Measurements from ENCODE around the gene FRMD1. TPM values are rescaled to one million over a fixed set of nuclear protein-coding genes. Genes with fewer than 3 reads are reported as not detected.

FRMD1 gene
- total and polyA plus RNA-seq, 2 donors: 1.3 to 23.1 TPM

GRCh38 chr6:168091381-168092264, 12.6 kb upstream of the FRMD1 start:
- H3K27ac ChIP-seq (ENCODE audit: low read depth in 1 of 2, low read length in 1 of 2): no peak overlapping the region
- H3K9me3 ChIP-seq (ENCODE audit: control insufficient read depth in 2 of 2, insufficient read depth in 1 of 2, low read length in 1 of 2): peaks cover 0 to 9% of the 10 kb centered on the region in 2 donors
- 92% methylated on average over 28 of the region's 28 CpGs for WGBS
- DNase-seq (ENCODE audit: low read depth in 6 of 9, low spot score in 9 of 9): no peak
- H3K4me1 ChIP-seq (ENCODE audit: control insufficient read depth in 2 of 2, insufficient read depth in 2 of 2, low read length in 2 of 2): no peaks in the 10 kb centered on the region
- H3K4me3 ChIP-seq (ENCODE audit: low read length in 2 of 2): no peak overlapping the region
- no peaks in the 10 kb centered on the region for H3K36me3 ChIP-seq (ENCODE audit: control insufficient read depth in 2 of 2, insufficient read depth in 2 of 2, low read length in 1 of 2)
- no peaks in the 10 kb centered on the region for H3K27me3 ChIP-seq (ENCODE audit: control insufficient read depth in 2 of 2, insufficient read depth in 1 of 2, low read length in 1 of 2)

GRCh38 chr6:168090706-168091105, 11.7 kb upstream of the FRMD1 start:
- H3K27ac ChIP-seq (ENCODE audit: low read depth in 1 of 2, low read length in 1 of 2): no peak overlapping the region
- WGBS: 88% methylated on average over 17 of the region's 17 CpGs
- no peaks in the 10 kb centered on the region for H3K36me3 ChIP-seq (ENCODE audit: control insufficient read depth in 2 of 2, insufficient read depth in 2 of 2, low read length in 1 of 2)
- no peak overlapping the region for H3K4me3 ChIP-seq (ENCODE audit: low read length in 2 of 2)
- H3K9me3 ChIP-seq (ENCODE audit: control insufficient read depth in 2 of 2, insufficient read depth in 1 of 2, low read length in 1 of 2): peaks cover 0 to 9% of the 10 kb centered on the region in 2 donors
- H3K4me1 ChIP-seq (ENCODE audit: control insufficient read depth in 2 of 2, insufficient read depth in 2 of 2, low read length in 2 of 2): no peaks in the 10 kb centered on the region
- no peak for DNase-seq (ENCODE audit: low read depth in 6 of 9, low spot score in 9 of 9)
- no peaks in the 10 kb centered on the region for H3K27me3 ChIP-seq (ENCODE audit: control insufficient read depth in 2 of 2, insufficient read depth in 1 of 2, low read length in 1 of 2)

GRCh38 chr6:168090064-168090690, 11.2 kb upstream of the FRMD1 start:
- WGBS: 75% methylated on average over 16 of the region's 16 CpGs
- no peaks in the 10 kb centered on the region for H3K36me3 ChIP-seq (ENCODE audit: control insufficient read depth in 2 of 2, insufficient read depth in 2 of 2, low read length in 1 of 2)
- H3K27ac ChIP-seq (ENCODE audit: low read depth in 1 of 2, low read length in 1 of 2): no peak overlapping the region
- H3K9me3 ChIP-seq (ENCODE audit: control insufficient read depth in 2 of 2, insufficient read depth in 1 of 2, low read length in 1 of 2): peaks cover 0 to 9% of the 10 kb centered on the region in 2 donors
- H3K4me3 ChIP-seq (ENCODE audit: low read length in 2 of 2): no peak overlapping the region
- H3K4me1 ChIP-seq (ENCODE audit: control insufficient read depth in 2 of 2, insufficient read depth in 2 of 2, low read length in 2 of 2): no peaks in the 10 kb centered on the region
- DNase-seq (ENCODE audit: low read depth in 6 of 9, low spot score in 9 of 9): no peak
- H3K27me3 ChIP-seq (ENCODE audit: control insufficient read depth in 2 of 2, insufficient read depth in 1 of 2, low read length in 1 of 2): no peaks in the 10 kb centered on the region

- no peak for DNase-seq (ENCODE audit: low read depth in 6 of 9, low spot score in 9 of 9)
- WGBS: 84% methylated on average over 34 of the region's 34 CpGs
Observed at GRCh38 chr6:168089186-168090063, 10.4 kb upstream of the FRMD1 start.

GRCh38 chr6:168088161-168089053, 9.4 kb upstream of the FRMD1 start:
- Histone ChIP-seq H3K4me1 (ENCODE audit: control insufficient read depth in 2 of 2, insufficient read depth in 2 of 2, low read length in 2 of 2) (no peaks in the 10 kb centered on the region), H3K27ac (ENCODE audit: low read depth in 1 of 2, low read length in 1 of 2) (no peak overlapping the region), H3K36me3 (ENCODE audit: control insufficient read depth in 2 of 2, insufficient read depth in 2 of 2, low read length in 1 of 2) (no peaks in the 10 kb centered on the region), H3K27me3 (ENCODE audit: control insufficient read depth in 2 of 2, insufficient read depth in 1 of 2, low read length in 1 of 2) (peaks cover 0 to 1% of the 10 kb centered on the region in 2 donors), H3K4me3 (ENCODE audit: low read length in 2 of 2) (no peak overlapping the region), H3K9me3 (ENCODE audit: control insufficient read depth in 2 of 2, insufficient read depth in 1 of 2, low read length in 1 of 2) (peaks cover 0 to 9% of the 10 kb centered on the region in 2 donors)
- peak in 1 of 9 donors; percentile 19 for DNase-seq (ENCODE audit: low read depth in 6 of 9, low spot score in 9 of 9)
- 86% methylated on average over 20 of the region's 20 CpGs for WGBS

More at GRCh38 chr6:168089186-168090063, 10.4 kb upstream of the FRMD1 start:
- Histone ChIP-seq H3K36me3 (ENCODE audit: control insufficient read depth in 2 of 2, insufficient read depth in 2 of 2, low read length in 1 of 2) (no peaks in the 10 kb centered on the region), H3K27me3 (ENCODE audit: control insufficient read depth in 2 of 2, insufficient read depth in 1 of 2, low read length in 1 of 2) (no peaks in the 10 kb centered on the region), H3K27ac (ENCODE audit: low read depth in 1 of 2, low read length in 1 of 2) (no peak overlapping the region), H3K4me3 (ENCODE audit: low read length in 2 of 2) (no peak overlapping the region), H3K4me1 (ENCODE audit: control insufficient read depth in 2 of 2, insufficient read depth in 2 of 2, low read length in 2 of 2) (no peaks in the 10 kb centered on the region), H3K9me3 (ENCODE audit: control insufficient read depth in 2 of 2, insufficient read depth in 1 of 2, low read length in 1 of 2) (peaks cover 0 to 9% of the 10 kb centered on the region in 2 donors)

GRCh38 chr6:168087436-168088160, 8.6 kb upstream of the FRMD1 start:
- H3K27me3 ChIP-seq (ENCODE audit: control insufficient read depth in 2 of 2, insufficient read depth in 1 of 2, low read length in 1 of 2): peaks cover 0 to 2% of the 10 kb centered on the region in 2 donors
- no peaks in the 10 kb centered on the region for H3K4me1 ChIP-seq (ENCODE audit: control insufficient read depth in 2 of 2, insufficient read depth in 2 of 2, low read length in 2 of 2)
- peaks cover 0 to 7% of the 10 kb centered on the region in 2 donors for H3K9me3 ChIP-seq (ENCODE audit: control insufficient read depth in 2 of 2, insufficient read depth in 1 of 2, low read length in 1 of 2)
- H3K4me3 ChIP-seq (ENCODE audit: low read length in 2 of 2): no peak overlapping the region
- 92% methylated on average over 25 of the region's 25 CpGs for WGBS
- DNase-seq (ENCODE audit: low read depth in 6 of 9, low spot score in 9 of 9): no peak
- no peaks in the 10 kb centered on the region for H3K36me3 ChIP-seq (ENCODE audit: control insufficient read depth in 2 of 2, insufficient read depth in 2 of 2, low read length in 1 of 2)
- no peak overlapping the region for H3K27ac ChIP-seq (ENCODE audit: low read depth in 1 of 2, low read length in 1 of 2)

GRCh38 chr6:168086616-168087015, 7.6 kb upstream of the FRMD1 start:
- WGBS: 98% methylated on average over 10 of the region's 10 CpGs
- no peak overlapping the region for H3K27ac ChIP-seq (ENCODE audit: low read depth in 1 of 2, low read length in 1 of 2)
- no peak for DNase-seq (ENCODE audit: low read depth in 6 of 9, low spot score in 9 of 9)
- no peaks in the 10 kb centered on the region for H3K36me3 ChIP-seq (ENCODE audit: control insufficient read depth in 2 of 2, insufficient read depth in 2 of 2, low read length in 1 of 2)
- H3K4me1 ChIP-seq (ENCODE audit: control insufficient read depth in 2 of 2, insufficient read depth in 2 of 2, low read length in 2 of 2): no peaks in the 10 kb centered on the region
- no peaks in the 10 kb centered on the region for H3K9me3 ChIP-seq (ENCODE audit: control insufficient read depth in 2 of 2, insufficient read depth in 1 of 2, low read length in 1 of 2)
- H3K27me3 ChIP-seq (ENCODE audit: control insufficient read depth in 2 of 2, insufficient read depth in 1 of 2, low read length in 1 of 2): peaks cover 0 to 2% of the 10 kb centered on the region in 2 donors
- H3K4me3 ChIP-seq (ENCODE audit: low read length in 2 of 2): no peak overlapping the region

- Histone ChIP-seq H3K27ac (ENCODE audit: low read depth in 1 of 2, low read length in 1 of 2) (no peak overlapping the region), H3K36me3 (ENCODE audit: control insufficient read depth in 2 of 2, insufficient read depth in 2 of 2, low read length in 1 of 2) (no peaks in the 10 kb centered on the region), H3K27me3 (ENCODE audit: control insufficient read depth in 2 of 2, insufficient read depth in 1 of 2, low read length in 1 of 2) (peaks cover 0 to 2% of the 10 kb centered on the region in 2 donors), H3K4me1 (ENCODE audit: control insufficient read depth in 2 of 2, insufficient read depth in 2 of 2, low read length in 2 of 2) (no peaks in the 10 kb centered on the region), H3K4me3 (ENCODE audit: low read length in 2 of 2) (no peak overlapping the region), H3K9me3 (ENCODE audit: control insufficient read depth in 2 of 2, insufficient read depth in 1 of 2, low read length in 1 of 2) (no peaks in the 10 kb centered on the region)
- no peak for DNase-seq (ENCODE audit: low read depth in 6 of 9, low spot score in 9 of 9)
- WGBS: 95% methylated on average over 10 of the region's 10 CpGs
Observed at GRCh38 chr6:168086066-168086465, 7.1 kb upstream of the FRMD1 start.
